GM23338 (cell line): ENCODE data around the gene ASB15.

Source experiments
- CREB1 ChIP-seq: fragments of 250-450 bp; sonication (Bioruptor Pico); IDR thresholded peaks from 2 replicates; pipeline ENCODE4 v1.5.0; 2020; ENCODE audit warnings: low read depth, mild to moderate bottlenecking, moderate library complexity
- EZH2 ChIP-seq: fragments of 200-600 bp; sonication (generic); IDR thresholded peaks from one replicate; pipeline ENCODE4 v1.8.0; 2017; ENCODE audit warnings: antibody characterized with exemption, mild to moderate bottlenecking, low read depth; ENCODE audit not compliant: unreplicated experiment
- EZH2phosphoT487 ChIP-seq: fragments of 200-600 bp; sonication (generic); IDR thresholded peaks from one replicate; pipeline ENCODE4 v1.8.1; 2018; ENCODE audit warnings: antibody characterized with exemption; ENCODE audit not compliant: unreplicated experiment
- JUNB ChIP-seq: IDR thresholded peaks from one replicate; pipeline ENCODE4 v1.6.1; 2016; ENCODE audit warnings: antibody characterized with exemption; ENCODE audit not compliant: unreplicated experiment
- NANOG ChIP-seq: IDR thresholded peaks from 2 replicates; pipeline ENCODE4 v1.6.1; 2016; ENCODE audit warnings: antibody characterized with exemption, borderline replicate concordance
- POLR2AphosphoS5 ChIP-seq: IDR thresholded peaks from 2 replicates; pipeline ENCODE4 v1.6.1; 2016; ENCODE audit warnings: antibody characterized with exemption, low read depth
- STAT1 ChIP-seq: IDR thresholded peaks from one replicate; pipeline ENCODE4 v1.6.1; 2016; ENCODE audit warnings: antibody characterized with exemption; ENCODE audit not compliant: unreplicated experiment
- ZNF114 ChIP-seq: fragments of 250-450 bp; sonication (Bioruptor Pico); IDR thresholded peaks from 2 replicates; pipeline ENCODE4 v1.5.0; 2020; ENCODE audit warnings: mild to moderate bottlenecking, moderate library complexity
- ZNF331 ChIP-seq: fragments of 250-450 bp; sonication (Bioruptor Pico); IDR thresholded peaks from 2 replicates; pipeline ENCODE4 v1.5.0; 2020; ENCODE audit warnings: low read depth, mild to moderate bottlenecking, moderate library complexity
- TF ChIP-seq, protein P1 (sequence below), 2 experiments: fragments of 200-600 bp in 1 of 2; sonication (generic) in 1 of 2; conservative IDR thresholded peaks; 2 replicates each; pipeline versions ENCODE4 v1.5.1 to v1.6.1; 2016 to 2017; ENCODE audit warnings: antibody characterized with exemption in 2 of 2, low read depth in 2 of 2, mild to moderate bottlenecking in 2 of 2, moderate library complexity in 1 of 2
- TF ChIP-seq, protein P2 (sequence below): fragments of 250-450 bp; sonication (Bioruptor Pico); IDR thresholded peaks from 2 replicates; pipeline ENCODE4 v1.5.0; 2020; ENCODE audit warnings: mild to moderate bottlenecking, moderate library complexity
- TF ChIP-seq, protein P3 (sequence below): IDR thresholded peaks from one replicate; pipeline ENCODE4 v1.6.1; 2018; ENCODE audit warnings: antibody characterized with exemption; ENCODE audit not compliant: unreplicated experiment
- TF ChIP-seq, protein P4 (sequence below): IDR thresholded peaks from 2 replicates; pipeline ENCODE4 v1.6.1; 2016; ENCODE audit warnings: antibody characterized with exemption

DNA sequence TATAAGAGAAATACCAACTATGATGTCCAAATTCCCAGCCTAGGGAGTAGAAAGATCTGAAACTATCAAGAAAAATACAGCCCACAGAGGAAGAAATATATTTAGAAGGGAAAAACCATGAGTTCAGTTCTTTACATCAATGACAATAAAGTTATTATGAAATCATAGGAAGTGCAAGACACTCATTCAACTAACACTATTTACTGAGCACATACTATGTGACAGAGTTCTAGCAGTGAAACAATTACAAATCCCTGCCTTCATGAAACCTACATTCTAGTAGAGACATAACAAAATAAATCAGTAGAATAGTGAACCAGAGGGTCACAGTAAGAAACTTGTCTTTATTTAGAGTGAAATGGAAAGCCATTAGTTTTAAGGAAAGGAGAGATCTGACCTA is 46.1 kb upstream of the ASB15 start:
- TF ChIP-seq, protein P1, sequence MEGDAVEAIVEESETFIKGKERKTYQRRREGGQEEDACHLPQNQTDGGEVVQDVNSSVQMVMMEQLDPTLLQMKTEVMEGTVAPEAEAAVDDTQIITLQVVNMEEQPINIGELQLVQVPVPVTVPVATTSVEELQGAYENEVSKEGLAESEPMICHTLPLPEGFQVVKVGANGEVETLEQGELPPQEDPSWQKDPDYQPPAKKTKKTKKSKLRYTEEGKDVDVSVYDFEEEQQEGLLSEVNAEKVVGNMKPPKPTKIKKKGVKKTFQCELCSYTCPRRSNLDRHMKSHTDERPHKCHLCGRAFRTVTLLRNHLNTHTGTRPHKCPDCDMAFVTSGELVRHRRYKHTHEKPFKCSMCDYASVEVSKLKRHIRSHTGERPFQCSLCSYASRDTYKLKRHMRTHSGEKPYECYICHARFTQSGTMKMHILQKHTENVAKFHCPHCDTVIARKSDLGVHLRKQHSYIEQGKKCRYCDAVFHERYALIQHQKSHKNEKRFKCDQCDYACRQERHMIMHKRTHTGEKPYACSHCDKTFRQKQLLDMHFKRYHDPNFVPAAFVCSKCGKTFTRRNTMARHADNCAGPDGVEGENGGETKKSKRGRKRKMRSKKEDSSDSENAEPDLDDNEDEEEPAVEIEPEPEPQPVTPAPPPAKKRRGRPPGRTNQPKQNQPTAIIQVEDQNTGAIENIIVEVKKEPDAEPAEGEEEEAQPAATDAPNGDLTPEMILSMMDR (conservative IDR thresholded peaks at IDR 0.05; ENCODE audit: low read depth in 2 of 2) = no peak
- TF ChIP-seq EZH2phosphoT487 = no peak
- TF ChIP-seq EZH2 = no peak
- TF ChIP-seq POLR2AphosphoS5 = no peak
- TF ChIP-seq, protein P2, sequence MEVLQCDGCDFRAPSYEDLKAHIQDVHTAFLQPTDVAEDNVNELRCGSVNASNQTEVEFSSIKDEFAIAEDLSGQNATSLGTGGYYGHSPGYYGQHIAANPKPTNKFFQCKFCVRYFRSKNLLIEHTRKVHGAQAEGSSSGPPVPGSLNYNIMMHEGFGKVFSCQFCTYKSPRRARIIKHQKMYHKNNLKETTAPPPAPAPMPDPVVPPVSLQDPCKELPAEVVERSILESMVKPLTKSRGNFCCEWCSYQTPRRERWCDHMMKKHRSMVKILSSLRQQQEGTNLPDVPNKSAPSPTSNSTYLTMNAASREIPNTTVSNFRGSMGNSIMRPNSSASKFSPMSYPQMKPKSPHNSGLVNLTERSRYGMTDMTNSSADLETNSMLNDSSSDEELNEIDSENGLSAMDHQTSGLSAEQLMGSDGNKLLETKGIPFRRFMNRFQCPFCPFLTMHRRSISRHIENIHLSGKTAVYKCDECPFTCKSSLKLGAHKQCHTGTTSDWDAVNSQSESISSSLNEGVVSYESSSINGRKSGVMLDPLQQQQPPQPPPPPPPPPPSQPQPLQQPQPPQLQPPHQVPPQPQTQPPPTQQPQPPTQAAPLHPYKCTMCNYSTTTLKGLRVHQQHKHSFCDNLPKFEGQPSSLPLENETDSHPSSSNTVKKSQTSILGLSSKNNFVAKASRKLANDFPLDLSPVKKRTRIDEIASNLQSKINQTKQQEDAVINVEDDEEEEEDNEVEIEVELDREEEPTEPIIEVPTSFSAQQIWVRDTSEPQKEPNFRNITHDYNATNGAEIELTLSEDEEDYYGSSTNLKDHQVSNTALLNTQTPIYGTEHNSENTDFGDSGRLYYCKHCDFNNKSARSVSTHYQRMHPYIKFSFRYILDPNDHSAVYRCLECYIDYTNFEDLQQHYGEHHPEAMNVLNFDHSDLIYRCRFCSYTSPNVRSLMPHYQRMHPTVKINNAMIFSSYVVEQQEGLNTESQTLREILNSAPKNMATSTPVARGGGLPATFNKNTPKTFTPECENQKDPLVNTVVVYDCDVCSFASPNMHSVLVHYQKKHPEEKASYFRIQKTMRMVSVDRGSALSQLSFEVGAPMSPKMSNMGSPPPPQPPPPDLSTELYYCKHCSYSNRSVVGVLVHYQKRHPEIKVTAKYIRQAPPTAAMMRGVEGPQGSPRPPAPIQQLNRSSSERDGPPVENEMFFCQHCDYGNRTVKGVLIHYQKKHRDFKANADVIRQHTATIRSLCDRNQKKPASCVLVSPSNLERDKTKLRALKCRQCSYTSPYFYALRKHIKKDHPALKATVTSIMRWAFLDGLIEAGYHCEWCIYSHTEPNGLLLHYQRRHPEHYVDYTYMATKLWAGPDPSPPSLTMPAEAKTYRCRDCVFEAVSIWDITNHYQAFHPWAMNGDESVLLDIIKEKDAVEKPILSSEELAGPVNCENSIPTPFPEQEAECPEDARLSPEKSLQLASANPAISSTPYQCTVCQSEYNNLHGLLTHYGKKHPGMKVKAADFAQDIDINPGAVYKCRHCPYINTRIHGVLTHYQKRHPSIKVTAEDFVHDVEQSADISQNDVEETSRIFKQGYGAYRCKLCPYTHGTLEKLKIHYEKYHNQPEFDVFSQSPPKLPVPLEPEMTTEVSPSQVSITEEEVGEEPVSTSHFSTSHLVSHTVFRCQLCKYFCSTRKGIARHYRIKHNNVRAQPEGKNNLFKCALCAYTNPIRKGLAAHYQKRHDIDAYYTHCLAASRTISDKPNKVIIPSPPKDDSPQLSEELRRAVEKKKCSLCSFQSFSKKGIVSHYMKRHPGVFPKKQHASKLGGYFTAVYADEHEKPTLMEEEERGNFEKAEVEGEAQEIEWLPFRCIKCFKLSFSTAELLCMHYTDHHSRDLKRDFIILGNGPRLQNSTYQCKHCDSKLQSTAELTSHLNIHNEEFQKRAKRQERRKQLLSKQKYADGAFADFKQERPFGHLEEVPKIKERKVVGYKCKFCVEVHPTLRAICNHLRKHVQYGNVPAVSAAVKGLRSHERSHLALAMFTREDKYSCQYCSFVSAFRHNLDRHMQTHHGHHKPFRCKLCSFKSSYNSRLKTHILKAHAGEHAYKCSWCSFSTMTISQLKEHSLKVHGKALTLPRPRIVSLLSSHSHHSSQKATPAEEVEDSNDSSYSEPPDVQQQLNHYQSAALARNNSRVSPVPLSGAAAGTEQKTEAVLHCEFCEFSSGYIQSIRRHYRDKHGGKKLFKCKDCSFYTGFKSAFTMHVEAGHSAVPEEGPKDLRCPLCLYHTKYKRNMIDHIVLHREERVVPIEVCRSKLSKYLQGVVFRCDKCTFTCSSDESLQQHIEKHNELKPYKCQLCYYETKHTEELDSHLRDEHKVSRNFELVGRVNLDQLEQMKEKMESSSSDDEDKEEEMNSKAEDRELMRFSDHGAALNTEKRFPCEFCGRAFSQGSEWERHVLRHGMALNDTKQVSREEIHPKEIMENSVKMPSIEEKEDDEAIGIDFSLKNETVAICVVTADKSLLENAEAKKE (CRISPR knock-in tag) = no peak
- TF ChIP-seq CREB1 = no peak
- no peak for TF ChIP-seq JUNB
- TF ChIP-seq, protein P3, sequence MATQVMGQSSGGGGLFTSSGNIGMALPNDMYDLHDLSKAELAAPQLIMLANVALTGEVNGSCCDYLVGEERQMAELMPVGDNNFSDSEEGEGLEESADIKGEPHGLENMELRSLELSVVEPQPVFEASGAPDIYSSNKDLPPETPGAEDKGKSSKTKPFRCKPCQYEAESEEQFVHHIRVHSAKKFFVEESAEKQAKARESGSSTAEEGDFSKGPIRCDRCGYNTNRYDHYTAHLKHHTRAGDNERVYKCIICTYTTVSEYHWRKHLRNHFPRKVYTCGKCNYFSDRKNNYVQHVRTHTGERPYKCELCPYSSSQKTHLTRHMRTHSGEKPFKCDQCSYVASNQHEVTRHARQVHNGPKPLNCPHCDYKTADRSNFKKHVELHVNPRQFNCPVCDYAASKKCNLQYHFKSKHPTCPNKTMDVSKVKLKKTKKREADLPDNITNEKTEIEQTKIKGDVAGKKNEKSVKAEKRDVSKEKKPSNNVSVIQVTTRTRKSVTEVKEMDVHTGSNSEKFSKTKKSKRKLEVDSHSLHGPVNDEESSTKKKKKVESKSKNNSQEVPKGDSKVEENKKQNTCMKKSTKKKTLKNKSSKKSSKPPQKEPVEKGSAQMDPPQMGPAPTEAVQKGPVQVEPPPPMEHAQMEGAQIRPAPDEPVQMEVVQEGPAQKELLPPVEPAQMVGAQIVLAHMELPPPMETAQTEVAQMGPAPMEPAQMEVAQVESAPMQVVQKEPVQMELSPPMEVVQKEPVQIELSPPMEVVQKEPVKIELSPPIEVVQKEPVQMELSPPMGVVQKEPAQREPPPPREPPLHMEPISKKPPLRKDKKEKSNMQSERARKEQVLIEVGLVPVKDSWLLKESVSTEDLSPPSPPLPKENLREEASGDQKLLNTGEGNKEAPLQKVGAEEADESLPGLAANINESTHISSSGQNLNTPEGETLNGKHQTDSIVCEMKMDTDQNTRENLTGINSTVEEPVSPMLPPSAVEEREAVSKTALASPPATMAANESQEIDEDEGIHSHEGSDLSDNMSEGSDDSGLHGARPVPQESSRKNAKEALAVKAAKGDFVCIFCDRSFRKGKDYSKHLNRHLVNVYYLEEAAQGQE = no peak
- TF ChIP-seq STAT1 = no peak
- TF ChIP-seq ZNF114 = no peak
- TF ChIP-seq, protein P4, sequence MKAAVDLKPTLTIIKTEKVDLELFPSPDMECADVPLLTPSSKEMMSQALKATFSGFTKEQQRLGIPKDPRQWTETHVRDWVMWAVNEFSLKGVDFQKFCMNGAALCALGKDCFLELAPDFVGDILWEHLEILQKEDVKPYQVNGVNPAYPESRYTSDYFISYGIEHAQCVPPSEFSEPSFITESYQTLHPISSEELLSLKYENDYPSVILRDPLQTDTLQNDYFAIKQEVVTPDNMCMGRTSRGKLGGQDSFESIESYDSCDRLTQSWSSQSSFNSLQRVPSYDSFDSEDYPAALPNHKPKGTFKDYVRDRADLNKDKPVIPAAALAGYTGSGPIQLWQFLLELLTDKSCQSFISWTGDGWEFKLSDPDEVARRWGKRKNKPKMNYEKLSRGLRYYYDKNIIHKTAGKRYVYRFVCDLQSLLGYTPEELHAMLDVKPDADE = no peak
- TF ChIP-seq ZNF331 (CRISPR knock-in tag) = no peak
- no peak for TF ChIP-seq NANOG
